Hematopoietic multipotent progenitor cell treated with erythropoietin and hydrocortisone succinate and interleukin-3 and kit ligand, for 4 days (in vitro differentiated cells): ENCODE results near the gene SCGB1D2.

Experiments used
- DNase-seq: peaks from one replicate; pipeline ENCODE4 v3.0.0-alpha.2; 2015

Gene SCGB1D2

GRCh38 chr11:62264004-62264403 is 22.0 kb downstream of the SCGB1D2 start:
- no peak for DNase-seq

DNA sequence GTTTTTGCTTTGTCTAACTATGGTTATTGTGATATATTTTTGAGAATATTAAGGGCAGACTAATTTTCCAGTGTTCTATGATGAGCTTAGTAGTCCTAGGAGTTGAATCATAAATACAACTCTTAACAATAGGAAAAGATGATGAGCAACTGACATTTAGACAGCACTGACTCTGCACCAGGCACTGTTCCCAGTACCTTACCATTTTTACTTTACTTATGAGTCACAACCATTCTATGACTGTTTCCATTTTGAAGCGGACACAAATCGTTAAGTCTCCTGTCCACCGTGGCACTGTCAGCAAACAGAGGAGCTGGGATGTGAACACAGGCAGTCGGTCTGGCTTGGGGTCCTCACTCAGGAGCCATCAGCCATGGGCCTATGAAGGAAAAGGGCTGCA is 24.5 kb downstream of the SCGB1D2 start:
- DNase-seq: no peak

GRCh38 chr11:62267050-62267449 is 25.0 kb downstream of the SCGB1D2 start:
- DNase-seq: no peak

DNA sequence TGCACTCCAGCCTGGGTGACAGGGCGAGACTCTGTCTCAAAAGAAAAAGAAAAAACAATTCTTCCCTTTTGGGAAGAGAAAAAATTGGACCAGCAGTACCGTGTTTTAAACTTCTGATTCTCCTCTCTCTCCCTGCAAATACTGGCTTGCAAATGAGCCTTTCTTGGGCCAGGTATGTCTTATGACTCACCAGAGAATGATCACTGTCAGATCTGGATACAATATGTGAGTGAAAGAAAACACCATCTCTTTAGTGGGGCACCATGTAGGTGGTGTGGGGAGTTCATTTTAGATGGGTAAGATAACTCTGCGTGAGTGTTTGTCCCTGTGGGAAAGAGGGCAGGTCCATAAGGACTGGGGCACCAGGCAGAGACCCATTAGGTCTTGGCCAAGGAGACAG is 25.5 kb downstream of the SCGB1D2 start:
- no peak for DNase-seq

- DNase-seq: peak; percentile 5
Measured at GRCh38 chr11:62269654-62270278, 27.7 kb downstream of the SCGB1D2 start, which contains the start of gene SCGB2A2. Gene SCGB2A2, plus strand, starts transcription at chr11:62270158. Its CDS starts 59 bp downstream, at chr11:62270217.

DNA sequence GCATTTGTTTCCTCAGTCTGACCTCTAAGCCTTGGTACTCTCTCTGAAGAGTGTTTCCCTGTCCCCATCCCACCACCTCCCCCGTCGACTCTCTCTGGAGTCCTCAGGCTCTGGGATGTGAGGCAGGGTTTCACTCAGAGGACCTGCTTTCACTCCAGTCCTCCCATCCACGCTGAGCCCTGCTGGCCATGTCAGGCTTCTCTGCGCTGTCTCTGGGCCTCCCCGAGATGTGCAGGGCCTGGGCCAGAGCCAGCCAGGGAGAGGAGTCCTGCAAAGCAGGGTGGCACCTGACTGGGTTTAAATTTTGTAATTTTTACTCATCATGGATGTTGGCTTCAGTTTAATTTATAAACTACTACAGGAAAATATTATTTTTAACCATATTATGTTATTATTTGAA is 31.2 kb downstream of the SCGB1D2 start:
- DNase-seq: no peak

DNA sequence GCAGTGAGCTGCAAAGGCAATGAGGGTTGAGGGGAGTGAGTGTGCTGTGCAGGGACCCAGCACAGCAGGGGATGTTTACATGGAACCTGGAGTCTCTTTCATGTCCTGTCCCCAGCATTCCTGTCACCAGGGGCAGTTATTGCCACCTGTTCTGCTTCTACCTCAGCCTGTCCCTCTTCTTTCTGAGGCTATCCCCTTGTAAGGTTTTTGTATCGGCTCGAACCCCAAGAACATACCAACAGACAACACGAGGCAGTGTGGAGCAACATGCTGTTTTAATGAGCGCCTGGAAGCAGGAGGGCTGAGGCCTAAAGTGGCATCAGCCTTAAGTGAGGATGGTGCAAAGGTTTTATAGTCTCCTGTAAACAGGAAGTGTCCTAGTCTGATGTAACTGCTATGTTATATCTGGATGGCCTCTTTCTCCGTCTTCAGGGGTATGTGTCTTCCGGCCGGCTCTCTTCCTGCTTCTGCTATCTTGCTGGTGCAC is 31.8 kb downstream of the SCGB1D2 start:
- no peak for DNase-seq

GRCh38 chr11:62280452-62280851 is 38.4 kb downstream of the SCGB1D2 start:
- no peak for DNase-seq
